ENCODE measurements around the gene BCAS3. TPM values are rescaled to one million over a fixed set of nuclear protein-coding genes. Genes with fewer than 3 reads are reported as not detected.

BCAS3 gene
- total RNA-seq, 2 donors from 2014 or later = 28.0 to 37.7 TPM

- peaks cover 8% of the 10 kb centered on the region for H3K4me1 Mint-ChIP-seq
- H3K9me3 ChIP-seq (ENCODE audit: control insufficient read depth, low read length) = no peaks in the 10 kb centered on the region
- H3K4me1 ChIP-seq (ENCODE audit: control insufficient read depth, insufficient read depth, low read length) = no peaks in the 10 kb centered on the region
These were observed 706.1 kb downstream of the BCAS3 start for GRCh38 chr17:61383689-61384201.

DNA sequence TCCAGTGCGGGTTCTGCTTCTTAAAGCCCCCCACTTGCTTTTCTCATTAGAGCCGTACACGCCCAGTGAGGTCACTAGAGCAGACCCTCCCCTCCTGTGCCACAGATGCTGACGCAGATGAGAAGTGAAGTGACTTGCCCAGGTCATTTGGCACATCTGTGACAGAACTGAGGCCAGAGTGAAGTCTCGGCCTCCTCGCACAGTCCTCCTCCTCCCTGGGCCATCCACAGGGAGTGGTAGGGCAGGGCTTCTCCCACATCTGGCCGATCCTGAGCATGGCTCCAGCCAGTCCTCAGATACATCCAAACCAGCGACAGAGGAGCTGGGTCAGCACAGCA lies 706.7 kb downstream of the BCAS3 start:
- no peak overlapping the region for H3K4me3 Mint-ChIP-seq
- no peak overlapping the region for H3K27ac Mint-ChIP-seq
- Histone ChIP-seq H3K36me3 (ENCODE audit: control insufficient read depth, insufficient read depth, low read length) (no peaks in the 10 kb centered on the region), H3K27me3 (ENCODE audit: control insufficient read depth, insufficient read depth, low read length, poor library complexity, severe bottlenecking) (peaks cover 10% of the 10 kb centered on the region), H3K9ac (ENCODE audit: extremely low read depth, low read length, poor library complexity, severe bottlenecking) (no peak overlapping the region), H3K4me1 (ENCODE audit: control insufficient read depth, insufficient read depth, low read length) (no peaks in the 10 kb centered on the region), H3K9me3 (ENCODE audit: control insufficient read depth, low read length) (no peaks in the 10 kb centered on the region), H3K27ac (ENCODE audit: low read depth, low read length) (no peak overlapping the region), H3K4me3 (ENCODE audit: low read length) (no peak overlapping the region)
- H3K27me3 Mint-ChIP-seq (ENCODE audit: insufficient read depth) = peaks cover 23% of the 10 kb centered on the region
- H3K36me3 Mint-ChIP-seq (ENCODE audit: low read depth) = peaks cover 3% of the 10 kb centered on the region
- peaks cover 2% of the 10 kb centered on the region for H3K4me1 Mint-ChIP-seq
- no peak for DNase-seq
- TF ChIP-seq, protein P1, sequence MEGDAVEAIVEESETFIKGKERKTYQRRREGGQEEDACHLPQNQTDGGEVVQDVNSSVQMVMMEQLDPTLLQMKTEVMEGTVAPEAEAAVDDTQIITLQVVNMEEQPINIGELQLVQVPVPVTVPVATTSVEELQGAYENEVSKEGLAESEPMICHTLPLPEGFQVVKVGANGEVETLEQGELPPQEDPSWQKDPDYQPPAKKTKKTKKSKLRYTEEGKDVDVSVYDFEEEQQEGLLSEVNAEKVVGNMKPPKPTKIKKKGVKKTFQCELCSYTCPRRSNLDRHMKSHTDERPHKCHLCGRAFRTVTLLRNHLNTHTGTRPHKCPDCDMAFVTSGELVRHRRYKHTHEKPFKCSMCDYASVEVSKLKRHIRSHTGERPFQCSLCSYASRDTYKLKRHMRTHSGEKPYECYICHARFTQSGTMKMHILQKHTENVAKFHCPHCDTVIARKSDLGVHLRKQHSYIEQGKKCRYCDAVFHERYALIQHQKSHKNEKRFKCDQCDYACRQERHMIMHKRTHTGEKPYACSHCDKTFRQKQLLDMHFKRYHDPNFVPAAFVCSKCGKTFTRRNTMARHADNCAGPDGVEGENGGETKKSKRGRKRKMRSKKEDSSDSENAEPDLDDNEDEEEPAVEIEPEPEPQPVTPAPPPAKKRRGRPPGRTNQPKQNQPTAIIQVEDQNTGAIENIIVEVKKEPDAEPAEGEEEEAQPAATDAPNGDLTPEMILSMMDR (conservative IDR thresholded peaks at IDR 0.05) = no peak
- no peaks in the 10 kb centered on the region for H3K9me3 Mint-ChIP-seq
- WGBS, 2 experiments (ENCODE audit: insufficient coverage in 1 of 2, insufficient read length in 1 of 2) = 88 to 100% methylated on average over 2 to 8 of the region's 8 CpGs

More at GRCh38 chr17:61383689-61384201, 706.1 kb downstream of the BCAS3 start:
- Mint-ChIP-seq H3K36me3 (ENCODE audit: low read depth) (peaks cover 3% of the 10 kb centered on the region), H3K4me3 (no peak overlapping the region), H3K27me3 (ENCODE audit: insufficient read depth) (peaks cover 19% of the 10 kb centered on the region), H3K9me3 (no peaks in the 10 kb centered on the region), H3K27ac (no peak overlapping the region)
- 90 to 95% methylated on average over 11 to 18 of the region's 18 CpGs for WGBS, 2 experiments (ENCODE audit: insufficient coverage in 1 of 2, insufficient read length in 1 of 2)
- no peak overlapping the region for H3K9ac ChIP-seq (ENCODE audit: extremely low read depth, low read length, poor library complexity, severe bottlenecking)
- H3K27me3 ChIP-seq (ENCODE audit: control insufficient read depth, insufficient read depth, low read length, poor library complexity, severe bottlenecking) = peaks cover 6% of the 10 kb centered on the region
- no peak overlapping the region for H3K27ac ChIP-seq (ENCODE audit: low read depth, low read length)
- H3K4me3 ChIP-seq (ENCODE audit: low read length) = no peak overlapping the region
- no peaks in the 10 kb centered on the region for H3K36me3 ChIP-seq (ENCODE audit: control insufficient read depth, insufficient read depth, low read length)
- TF ChIP-seq, protein P1 (conservative IDR thresholded peaks at IDR 0.05) = no peak
- DNase-seq = no peak

- H3K4me3 ChIP-seq (ENCODE audit: low read length) = no peak overlapping the region
- no peaks in the 10 kb centered on the region for H3K9me3 ChIP-seq (ENCODE audit: control insufficient read depth, low read length)
- peaks cover 2% of the 10 kb centered on the region for H3K4me1 Mint-ChIP-seq
- DNase-seq = no peak
- WGBS, 2 experiments (ENCODE audit: insufficient coverage in 1 of 2, insufficient read length in 1 of 2) = 90 to 97% methylated on average over 6 to 13 of the region's 13 CpGs
- no peak overlapping the region for H3K27ac ChIP-seq (ENCODE audit: low read depth, low read length)
- H3K4me3 Mint-ChIP-seq = no peak overlapping the region
- H3K36me3 Mint-ChIP-seq (ENCODE audit: low read depth) = peaks cover 3% of the 10 kb centered on the region
- H3K27ac Mint-ChIP-seq = no peak overlapping the region
- TF ChIP-seq, protein P1 (conservative IDR thresholded peaks at IDR 0.05) = no peak
- peaks cover 12% of the 10 kb centered on the region for H3K27me3 ChIP-seq (ENCODE audit: control insufficient read depth, insufficient read depth, low read length, poor library complexity, severe bottlenecking)
- no peak overlapping the region for H3K9ac ChIP-seq (ENCODE audit: extremely low read depth, low read length, poor library complexity, severe bottlenecking)
- no peaks in the 10 kb centered on the region for H3K36me3 ChIP-seq (ENCODE audit: control insufficient read depth, insufficient read depth, low read length)
- H3K27me3 Mint-ChIP-seq (ENCODE audit: insufficient read depth) = peaks cover 21% of the 10 kb centered on the region
- H3K9me3 Mint-ChIP-seq = no peaks in the 10 kb centered on the region
- H3K4me1 ChIP-seq (ENCODE audit: control insufficient read depth, insufficient read depth, low read length) = no peaks in the 10 kb centered on the region
These were observed 707.3 kb downstream of the BCAS3 start for GRCh38 chr17:61384692-61385576.
